Activated naive CD4-positive, alpha-beta T cell treated with anti-CD3 and anti-CD28 coated beads for 36 hours (primary cell): ENCODE results near the gene SNAI3. TPM values are rescaled to one million over a fixed set of nuclear protein-coding genes. Genes with fewer than 3 reads are reported as not detected.
"Not testable (repeated sequence)": the region's sequence is repeated elsewhere in the genome, so short reads cannot be mapped to it uniquely, and the experiment has no call there.

ENCODE experiments used
- CTCF ChIA-PET: fragments of 350-600 bp; sonication (Branson Sonifier 250); formaldehyde crosslinking; loops from one replicate; lab custom pipeline; 2021; ENCODE audit warnings: antibody characterized with exemption; lab: Charles Lee
- DNase-seq: peaks from one replicate; pipeline ENCODE4 v3.0.0-alpha.2; 2020
- H3K27ac Mint-ChIP-seq: one replicate; pipeline ENCODE4 v1.8.0; 2021; ENCODE audit warnings: mild to moderate bottlenecking, mixed read lengths
- H3K27me3 Mint-ChIP-seq: one replicate; pipeline ENCODE4 v1.8.0; 2021; ENCODE audit warnings: low read depth, mixed read lengths
- H3K36me3 Mint-ChIP-seq: one replicate; pipeline ENCODE4 v1.8.0; 2021; ENCODE audit warnings: low read depth, mixed read lengths
- H3K4me1 Mint-ChIP-seq: one replicate; pipeline ENCODE4 v1.8.0; 2021; ENCODE audit warnings: low read depth, mixed read lengths
- H3K4me3 Mint-ChIP-seq: one replicate; pipeline ENCODE4 v1.8.0; 2021; ENCODE audit warnings: mild to moderate bottlenecking, moderate library complexity, mixed read lengths
- H3K9me3 Mint-ChIP-seq: one replicate; pipeline ENCODE4 v1.8.0; 2021; ENCODE audit warnings: mixed read lengths
- intact Hi-C: fragments of 100-400 bp; cut with micrococcal nuclease; formaldehyde crosslinking; loops from one replicate; pipeline ENCODE4 v1.15.1; 2023
- total RNA-seq, 2 experiments: library from RNA; stranded (reverse); gene quantifications; one replicate each; pipeline ENCODE4 v1.2.3, GENCODE V29; 2021

SNAI3 gene
- total RNA-seq, 2 experiments from 2014 or later: 2.9 to 3.0 TPM

DNA sequence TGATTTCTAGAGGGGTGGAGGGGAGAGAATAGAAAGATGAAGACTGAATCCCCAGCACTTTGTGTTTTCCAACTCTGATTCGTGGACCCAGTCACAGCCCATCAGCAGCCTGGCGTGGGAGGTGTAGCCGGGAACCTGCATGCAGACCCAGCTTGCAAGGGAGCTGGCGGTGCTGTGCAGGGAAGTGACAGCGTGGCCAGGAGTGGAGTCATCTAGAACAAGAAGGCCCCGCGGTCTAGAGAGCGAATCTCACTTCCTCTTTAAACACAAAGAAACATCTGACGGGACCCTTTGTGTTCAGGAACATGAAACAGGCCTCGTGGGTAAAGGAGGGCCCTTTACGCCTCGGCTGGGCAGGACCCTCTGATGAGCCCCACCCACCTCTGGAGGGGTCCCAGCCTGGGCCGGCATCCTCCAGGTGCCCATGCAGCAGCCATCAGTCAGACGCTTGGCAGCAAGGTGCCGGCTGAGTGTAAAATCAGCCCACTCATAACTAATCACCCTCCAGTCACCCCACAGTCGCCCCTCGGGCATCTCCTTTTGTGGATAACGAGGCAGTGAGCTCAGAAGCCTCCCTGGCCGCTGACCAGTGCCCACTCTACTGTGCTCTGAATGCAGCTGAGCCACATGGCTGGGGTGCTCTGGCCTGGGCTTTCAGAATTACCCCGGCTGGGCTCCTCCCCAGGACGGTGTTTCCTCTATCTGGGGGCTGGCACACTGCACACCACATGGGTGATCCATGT is 4.4 kb downstream of the SNAI3 start:
- CTCF ChIA-PET: interaction anchor here (0.5 to 2.3 kb wide), 6 partner anchors 12 to 113 kb away, joined by 3 to 10 read pairs (median 4); no protein-coding TSS in a partner anchor
- intact Hi-C loops: loop anchor here (1.0 to 5.0 kb wide), 4 partner anchors 19 to 120 kb away; partner anchors contain the start of genes CDT1 and MVD

DNA sequence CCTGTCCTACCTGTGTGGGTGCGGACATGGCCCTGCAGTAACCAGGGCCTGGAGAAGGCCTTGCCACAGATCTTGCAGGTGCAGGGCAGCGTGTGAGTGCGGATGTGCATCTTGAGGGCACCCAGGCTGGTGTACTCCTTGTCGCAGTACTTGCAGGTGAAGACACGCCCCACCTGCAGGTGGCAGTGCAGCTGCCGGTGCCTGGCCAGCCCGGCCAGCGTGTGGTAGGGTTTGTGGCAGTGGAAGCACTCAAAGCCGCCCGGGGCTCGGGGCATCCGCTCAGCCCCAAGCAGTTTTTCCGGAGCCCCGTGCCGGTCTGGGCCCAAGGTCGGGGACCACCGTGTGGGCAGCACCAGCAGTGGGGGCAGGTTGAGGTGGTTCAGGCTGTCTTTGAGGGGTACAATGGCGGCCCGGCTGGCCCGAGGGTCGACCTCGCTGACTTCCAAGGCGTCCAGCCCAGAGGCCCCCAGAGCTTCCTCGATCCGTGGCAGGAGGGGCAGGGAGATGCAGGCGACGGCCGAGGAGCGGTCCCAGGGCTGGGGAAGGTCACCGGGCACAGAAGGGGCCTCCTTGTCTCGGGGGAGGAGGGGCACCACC is 5.1 kb downstream of the SNAI3 start:
- H3K36me3 Mint-ChIP-seq: no peaks in the 10 kb centered on the region
- intact Hi-C loops: loop anchor here (1.0 to 5.0 kb wide), 3 partner anchors 18 to 121 kb away; partner anchors contain the start of genes CDT1 and MVD
- peak; percentile 69 for DNase-seq
- H3K4me3 Mint-ChIP-seq: peak overlapping the region; percentile 66
- H3K9me3 Mint-ChIP-seq: no peaks in the 10 kb centered on the region
- CTCF ChIA-PET: interaction anchor here (1.0 to 2.3 kb wide), 5 partner anchors 11 to 99 kb away, joined by 4 to 10 read pairs (median 5); no protein-coding TSS in a partner anchor
- H3K27ac Mint-ChIP-seq: peak overlapping the region; percentile 87
- H3K27me3 Mint-ChIP-seq: no peaks in the 10 kb centered on the region
- peaks cover 34% of the 10 kb centered on the region for H3K4me1 Mint-ChIP-seq

More for the DNA sequence above, 4.4 kb downstream of the SNAI3 start:
- Mint-ChIP-seq H3K4me1 (peaks cover 34% of the 10 kb centered on the region), H3K36me3 (no peaks in the 10 kb centered on the region), H3K27me3 (no peaks in the 10 kb centered on the region), H3K9me3 (no peaks in the 10 kb centered on the region), H3K4me3 (peak overlapping the region; percentile 66), H3K27ac (peak overlapping the region; percentile 87)
- DNase-seq: peak; percentile 92

DNA sequence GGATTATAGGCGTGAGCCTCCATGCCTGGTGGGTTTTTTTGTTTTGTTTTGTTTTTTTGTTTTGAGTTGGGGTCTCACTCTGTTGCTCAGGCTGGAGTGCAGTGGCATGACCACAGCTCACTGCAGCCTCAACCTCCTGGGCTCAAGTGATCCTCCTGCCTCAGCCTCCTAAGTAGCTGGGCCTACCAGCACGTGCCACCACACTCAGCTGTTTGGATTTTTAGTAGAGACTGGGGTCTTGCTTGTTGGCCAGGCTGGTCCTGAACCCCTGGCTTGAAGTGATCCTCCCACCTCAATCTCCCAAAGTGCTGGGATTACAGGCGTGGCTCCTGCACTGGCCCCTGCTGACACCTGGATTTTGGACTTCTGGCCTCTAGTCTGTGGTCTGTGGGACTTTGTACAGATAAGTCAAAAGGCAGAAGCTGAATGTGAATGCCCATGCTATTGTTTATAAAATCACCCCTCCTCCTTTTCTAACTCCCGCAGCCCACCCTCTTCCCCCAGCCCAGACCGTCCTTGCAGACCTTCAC is 5.7 kb downstream of the SNAI3 start:
- intact Hi-C loops: loop anchor here (1.0 to 5.0 kb wide), 3 partner anchors 17 to 122 kb away; partner anchors contain the start of genes CDT1 and MVD
- no peak for DNase-seq
- peak overlapping the region; percentile 87 for H3K27ac Mint-ChIP-seq
- CTCF ChIA-PET: interaction anchor here (1.0 to 2.3 kb wide), 4 partner anchors 11 to 100 kb away, joined by 4 to 10 read pairs (median 4); no protein-coding TSS in a partner anchor
- peaks cover 34% of the 10 kb centered on the region for H3K4me1 Mint-ChIP-seq
- H3K36me3 Mint-ChIP-seq: no peaks in the 10 kb centered on the region
- H3K9me3 Mint-ChIP-seq: no peaks in the 10 kb centered on the region
- peak overlapping the region; percentile 66 for H3K4me3 Mint-ChIP-seq
- H3K27me3 Mint-ChIP-seq: no peaks in the 10 kb centered on the region

DNA sequence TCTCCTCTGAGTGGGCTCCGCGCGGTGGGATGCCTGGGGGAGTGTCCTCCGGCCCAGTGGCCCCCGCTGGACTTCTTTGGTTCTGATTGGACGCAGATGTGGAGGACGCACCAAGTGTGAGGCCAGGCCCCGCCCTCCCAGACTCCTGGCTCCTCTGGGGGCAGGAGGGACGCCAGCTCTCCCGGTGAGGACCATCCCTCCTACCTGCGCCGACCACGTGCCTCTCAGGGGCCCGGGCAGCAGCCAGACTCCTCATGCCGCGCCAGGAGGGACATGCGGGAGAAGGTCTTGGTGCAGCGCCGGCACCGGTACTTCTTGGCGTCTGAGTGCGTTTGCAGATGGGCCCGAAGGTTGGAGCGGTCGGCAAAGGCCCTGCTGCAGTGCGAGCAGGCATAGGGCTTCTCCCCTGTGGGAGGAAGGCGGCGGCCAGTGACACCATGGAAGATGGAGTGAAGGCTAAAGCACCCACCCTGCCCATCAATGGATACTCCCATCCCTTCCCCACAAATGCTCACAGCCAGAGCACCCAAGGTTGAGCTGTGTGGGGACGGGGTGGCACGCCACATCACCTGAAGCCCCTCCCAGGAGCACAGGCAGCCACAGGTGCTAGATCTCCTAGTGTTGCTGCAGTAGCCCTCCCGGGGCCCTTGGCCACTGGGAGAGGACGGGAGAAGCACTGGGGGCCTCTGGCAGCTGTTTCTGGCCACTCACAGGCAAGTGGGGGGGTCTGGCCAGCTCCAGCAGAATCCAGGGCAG is 7.9 kb downstream of the SNAI3 start:
- CTCF ChIA-PET: no interaction called here
- H3K36me3 Mint-ChIP-seq: no peaks in the 10 kb centered on the region
- intact Hi-C loops: no loop called here
- no peak overlapping the region for H3K27ac Mint-ChIP-seq
- H3K27me3 Mint-ChIP-seq: no peaks in the 10 kb centered on the region
- no peak for DNase-seq
- H3K9me3 Mint-ChIP-seq: no peaks in the 10 kb centered on the region
- no peak overlapping the region for H3K4me3 Mint-ChIP-seq
- H3K4me1 Mint-ChIP-seq: peaks cover 18% of the 10 kb centered on the region

DNA sequence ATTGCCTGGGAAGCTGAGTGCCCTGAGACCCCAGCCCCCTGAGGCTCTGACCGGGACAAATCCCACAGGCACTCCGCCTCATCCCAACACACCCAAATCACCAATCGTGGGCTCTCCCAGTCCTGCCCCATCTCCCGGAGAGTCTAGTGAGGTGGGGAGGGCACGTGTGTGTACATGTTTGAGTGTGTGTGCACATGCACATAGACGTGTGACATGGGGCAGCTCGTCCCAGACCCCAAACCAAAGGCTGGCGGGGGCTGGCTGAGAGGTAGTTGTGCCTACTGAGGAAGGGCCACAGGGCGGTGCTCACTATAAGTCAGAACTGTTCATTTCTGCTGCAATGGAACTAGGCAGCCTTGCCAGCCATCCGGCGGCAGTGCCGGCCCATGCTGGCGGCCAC is 8.6 kb downstream of the SNAI3 start:
- intact Hi-C loops: no loop called here
- Mint-ChIP-seq H3K4me3 (no peak overlapping the region), H3K36me3 (no peaks in the 10 kb centered on the region), H3K4me1 (peaks cover 18% of the 10 kb centered on the region), H3K27ac (no peak overlapping the region), H3K27me3 (no peaks in the 10 kb centered on the region), H3K9me3 (no peaks in the 10 kb centered on the region)
- no peak for DNase-seq
- CTCF ChIA-PET: no interaction called here

DNA sequence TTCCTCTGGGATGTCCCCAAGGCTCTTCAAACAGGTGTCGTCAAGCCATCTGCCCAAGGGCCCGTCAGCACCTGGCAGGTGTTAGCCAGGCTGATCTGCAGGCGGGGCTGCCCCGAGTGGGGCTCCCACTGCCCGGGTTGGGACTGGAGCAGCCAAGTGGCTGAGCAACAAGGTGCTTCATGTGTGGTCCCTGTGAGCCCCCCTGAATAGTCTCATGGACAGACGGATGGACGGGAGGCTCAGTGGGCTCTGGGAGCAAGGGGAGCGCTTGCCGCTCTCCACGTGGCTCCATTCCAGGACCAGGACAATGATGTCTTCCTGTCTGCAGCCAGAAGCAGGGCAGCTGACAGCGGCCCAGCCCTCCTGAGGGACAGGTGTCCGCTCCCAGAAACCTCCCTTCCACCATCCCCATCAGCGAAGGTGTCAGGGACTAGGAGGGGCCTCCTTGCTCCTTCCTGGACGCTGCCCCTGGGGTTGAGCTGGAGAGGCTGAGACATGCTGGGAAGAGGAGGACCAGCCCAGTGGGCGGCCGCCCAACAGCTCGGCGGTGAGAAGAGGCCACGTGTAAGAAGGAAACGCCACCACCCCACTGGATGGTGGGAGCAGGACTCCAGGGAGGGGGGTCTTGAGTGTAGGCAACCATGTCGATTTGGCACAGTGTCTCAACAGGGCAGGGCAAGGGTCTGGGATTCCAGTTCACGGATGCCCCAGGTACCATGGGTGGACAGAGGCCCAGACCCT is 9.6 kb downstream of the SNAI3 start:
- CTCF ChIA-PET: no interaction called here
- Mint-ChIP-seq H3K4me3 (no peak overlapping the region), H3K27me3 (no peaks in the 10 kb centered on the region), H3K36me3 (no peaks in the 10 kb centered on the region), H3K27ac (no peak overlapping the region), H3K9me3 (no peaks in the 10 kb centered on the region), H3K4me1 (peaks cover 10% of the 10 kb centered on the region)
- intact Hi-C loops: no loop called here
- no peak for DNase-seq

DNA sequence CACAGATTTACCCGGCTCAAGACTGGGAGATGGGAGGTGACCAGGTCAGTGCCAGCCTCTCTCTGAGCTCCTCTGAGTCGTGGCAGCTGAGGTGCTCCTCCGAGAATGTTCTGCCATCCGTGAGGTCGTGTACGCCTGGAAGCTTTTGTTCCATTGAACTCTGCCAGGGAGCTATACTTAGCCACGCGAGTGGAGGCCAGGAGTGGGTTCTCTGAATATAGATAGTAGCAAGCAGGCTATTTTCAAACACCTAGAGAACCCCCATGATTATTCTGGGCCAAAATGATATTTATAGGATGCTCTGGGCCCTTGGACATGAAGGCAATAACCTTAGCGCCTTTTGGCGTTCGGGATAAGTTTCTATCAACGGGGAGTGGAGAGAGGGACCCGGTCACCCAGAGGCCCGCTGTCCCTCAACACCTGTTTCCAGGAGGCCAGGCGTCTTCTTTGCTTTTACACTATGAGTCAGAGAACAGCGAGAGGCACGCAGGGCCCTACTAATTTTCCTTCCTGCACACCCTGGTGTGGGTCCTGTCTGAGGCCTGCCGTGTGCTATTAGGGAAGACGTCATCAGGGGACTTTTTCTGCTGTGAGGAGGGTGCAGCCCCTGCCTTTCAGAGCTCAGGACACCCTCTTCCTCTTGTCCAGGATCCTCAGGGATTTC is 12.5 kb downstream of the SNAI3 start:
- no peak overlapping the region for H3K4me3 Mint-ChIP-seq
- no peak overlapping the region for H3K27ac Mint-ChIP-seq
- CTCF ChIA-PET: interaction anchor here (0.6 to 2.1 kb wide), 2 partner anchors 10 to 11 kb away, joined by 3 to 8 read pairs; no protein-coding TSS in a partner anchor

DNA sequence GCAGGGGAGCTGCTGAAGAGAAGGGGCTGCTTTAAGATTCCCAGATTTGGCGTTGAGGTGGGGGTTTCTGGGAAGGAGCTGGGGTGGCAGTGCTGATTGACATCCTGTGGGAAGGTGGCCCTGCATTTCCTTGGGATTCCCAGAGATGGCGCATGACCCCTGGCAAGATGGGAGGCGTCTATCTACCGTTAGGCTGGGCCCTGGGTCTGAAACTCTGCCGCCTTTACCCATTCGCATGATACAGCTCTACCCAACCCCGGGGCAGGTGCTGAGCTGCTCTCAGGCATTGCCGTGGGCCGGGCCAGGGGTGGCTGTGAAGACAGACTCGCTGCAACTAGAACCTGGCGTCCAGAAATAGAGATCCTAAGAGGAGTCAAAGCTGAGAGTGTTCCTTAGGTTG is 13.5 kb downstream of the SNAI3 start:
- Mint-ChIP-seq H3K27me3 (no peaks in the 10 kb centered on the region), H3K36me3 (peaks cover 2% of the 10 kb centered on the region), H3K27ac (no peak overlapping the region), H3K4me3 (no peak overlapping the region), H3K4me1 (no peaks in the 10 kb centered on the region), H3K9me3 (no peaks in the 10 kb centered on the region)
- DNase-seq: no peak
- intact Hi-C loops: no loop called here
- CTCF ChIA-PET: interaction anchor here (1.1 to 2.1 kb wide), 2 partner anchors 12 to 32 kb away, joined by 3 to 8 read pairs; no protein-coding TSS in a partner anchor

More for the DNA sequence above, 12.5 kb downstream of the SNAI3 start:
- H3K9me3 Mint-ChIP-seq: no peaks in the 10 kb centered on the region
- intact Hi-C loops: no loop called here
- no peaks in the 10 kb centered on the region for H3K27me3 Mint-ChIP-seq
- no peaks in the 10 kb centered on the region for H3K36me3 Mint-ChIP-seq
- no peaks in the 10 kb centered on the region for H3K4me1 Mint-ChIP-seq
- no peak for DNase-seq

DNA sequence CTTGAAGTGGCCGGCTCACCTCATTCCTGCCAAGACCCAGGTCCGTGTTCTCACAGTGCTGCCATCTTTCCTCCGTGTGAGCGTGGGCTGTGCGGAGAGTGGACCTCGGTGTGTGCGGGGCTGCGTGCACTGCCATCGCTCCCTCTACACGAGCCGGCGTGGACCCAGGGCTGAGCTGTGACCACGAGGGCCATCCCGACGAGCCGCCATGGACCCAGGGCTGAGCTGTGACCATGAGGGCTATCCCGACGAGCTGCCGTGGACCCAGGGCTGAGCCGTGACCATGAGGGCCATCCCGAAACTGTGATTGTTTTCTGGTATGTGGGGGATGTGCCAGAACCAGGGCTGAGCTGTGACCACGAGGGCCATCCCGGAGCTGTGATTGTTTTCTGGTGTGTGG is 14.5 kb downstream of the SNAI3 start:
- CTCF ChIA-PET: interaction anchor here (0.6 to 2.1 kb wide), 2 partner anchors 13 to 179 kb away, joined by 3 to 8 read pairs; no protein-coding TSS in a partner anchor

DNA sequence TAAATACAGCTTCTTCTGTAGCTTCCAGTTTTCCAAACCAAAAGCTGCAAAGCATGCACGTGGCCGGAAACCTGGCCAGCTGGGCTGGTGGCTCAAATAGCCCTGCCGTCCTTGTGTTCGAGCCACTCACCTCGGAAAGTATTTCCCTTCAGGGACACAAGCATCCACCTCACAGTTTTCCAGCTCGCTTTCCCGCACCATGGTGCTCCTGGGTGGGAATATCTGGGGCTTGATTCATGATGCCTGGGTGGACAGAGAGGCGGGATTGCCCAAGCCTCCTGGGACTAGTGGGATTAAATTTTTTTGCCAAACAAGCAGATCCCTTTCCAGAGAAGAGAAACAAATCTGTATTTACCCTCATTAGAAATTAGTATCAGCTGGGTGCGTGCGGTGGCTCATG is 16.3 kb downstream of the SNAI3 start:
- no peak overlapping the region for H3K27ac Mint-ChIP-seq
- no peaks in the 10 kb centered on the region for H3K27me3 Mint-ChIP-seq
- intact Hi-C loops: no loop called here
- DNase-seq: no peak
- peaks cover 2% of the 10 kb centered on the region for H3K36me3 Mint-ChIP-seq
- CTCF ChIA-PET: interaction anchor here (0.8 to 1.0 kb wide), 2 partner anchors 12 to 67 kb away, joined by 3 to 4 read pairs; no protein-coding TSS in a partner anchor
- H3K4me3 Mint-ChIP-seq: no peak overlapping the region
- H3K9me3 Mint-ChIP-seq: no peaks in the 10 kb centered on the region
- no peaks in the 10 kb centered on the region for H3K4me1 Mint-ChIP-seq

More for the DNA sequence above, 14.5 kb downstream of the SNAI3 start:
- Mint-ChIP-seq H3K4me1 (no peaks in the 10 kb centered on the region), H3K27ac (no peak overlapping the region), H3K9me3 (no peaks in the 10 kb centered on the region), H3K36me3 (peaks cover 2% of the 10 kb centered on the region), H3K27me3 (no peaks in the 10 kb centered on the region), H3K4me3 (no peak overlapping the region)
- no peak for DNase-seq
- intact Hi-C loops: no loop called here

DNA sequence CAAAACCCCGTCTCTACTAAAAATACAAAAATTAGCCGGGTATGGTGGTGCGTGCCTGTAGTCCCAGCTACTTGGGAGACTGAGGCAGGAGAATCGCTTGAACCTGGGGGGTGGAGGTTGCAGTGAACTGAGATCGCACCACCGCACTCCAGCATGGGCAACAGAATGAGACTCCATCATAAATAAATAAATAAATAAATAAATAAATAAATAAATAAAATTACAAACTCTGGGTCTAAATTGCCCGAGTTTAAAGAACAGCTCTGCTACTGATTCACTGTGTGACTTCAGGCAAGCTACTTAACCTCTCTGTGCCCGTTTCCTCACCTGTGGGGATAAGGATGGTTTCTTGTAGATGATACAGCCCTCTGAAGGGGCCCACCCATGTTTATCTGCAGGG is 16.8 kb downstream of the SNAI3 start:
- H3K4me3 Mint-ChIP-seq, H3K9me3 Mint-ChIP-seq, intact Hi-C loops, H3K4me1 Mint-ChIP-seq, H3K27me3 Mint-ChIP-seq, H3K36me3 Mint-ChIP-seq, H3K27ac Mint-ChIP-seq, DNase-seq: not testable (repeated sequence)
- CTCF ChIA-PET: interaction anchor here (0.8 to 1.0 kb wide), 2 partner anchors 12 to 68 kb away, joined by 3 to 4 read pairs; no protein-coding TSS in a partner anchor
